ENCODE data around the gene PARP8.
"Not testable (repeated sequence)": the region's sequence is repeated elsewhere in the genome, so short reads cannot be mapped to it uniquely, and the experiment has no call there.

The PARP8 gene

GRCh38 chr5:50675385-50675784 lies 8.9 kb downstream of the PARP8 start:
- in situ Hi-C loops (cut with MboI; ENCODE audit: low sequenced_read_pairs), result no loop called here

- in situ Hi-C loops (cut with MboI; ENCODE audit: low sequenced_read_pairs), result not testable (repeated sequence)
Measured at GRCh38 chr5:50679554-50679953, 13.1 kb downstream of the PARP8 start.

GRCh38 chr5:50684721-50685120 lies 18.3 kb downstream of the PARP8 start:
- in situ Hi-C loops (cut with MboI; ENCODE audit: low sequenced_read_pairs), result no loop called here

DNA sequence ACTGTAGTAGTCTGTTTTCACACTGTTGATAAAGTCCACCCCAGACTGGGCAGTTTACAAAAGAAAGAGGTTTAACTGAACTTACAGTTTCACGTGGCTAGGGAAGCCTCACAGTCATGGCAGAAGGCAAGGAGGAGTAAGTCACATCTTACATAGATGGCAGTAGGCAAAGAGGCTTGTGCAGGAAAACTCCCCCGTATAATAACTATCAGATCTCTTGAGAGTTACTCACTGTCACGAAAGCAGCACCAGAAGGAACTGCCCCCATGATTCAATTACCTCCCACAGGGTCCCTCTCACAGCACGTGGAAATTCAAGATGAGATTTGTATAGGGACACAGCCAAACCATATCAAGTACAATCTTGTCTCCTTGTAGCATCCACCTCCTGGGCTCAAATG lies 21.1 kb downstream of the PARP8 start:
- in situ Hi-C loops (cut with MboI; ENCODE audit: low sequenced_read_pairs), result no loop called here

- in situ Hi-C loops (cut with MboI; ENCODE audit: low sequenced_read_pairs), result no loop called here
Measured at GRCh38 chr5:50691399-50692016, 25.1 kb downstream of the PARP8 start.

GRCh38 chr5:50694027-50694590 lies 27.7 kb downstream of the PARP8 start:
- in situ Hi-C loops (cut with MboI; ENCODE audit: low sequenced_read_pairs), result no loop called here

- in situ Hi-C loops (cut with MboI; ENCODE audit: low sequenced_read_pairs), result not testable (repeated sequence)
Measured at GRCh38 chr5:50694626-50695025, 28.2 kb downstream of the PARP8 start.

GRCh38 chr5:50697739-50698138 lies 31.3 kb downstream of the PARP8 start:
- in situ Hi-C loops (cut with MboI; ENCODE audit: low sequenced_read_pairs), result no loop called here

- in situ Hi-C loops (cut with MboI; ENCODE audit: low sequenced_read_pairs), result no loop called here
Measured at GRCh38 chr5:50699737-50700136, 33.3 kb downstream of the PARP8 start.

- in situ Hi-C loops (cut with MboI; ENCODE audit: low sequenced_read_pairs), result no loop called here
Measured at GRCh38 chr5:50700706-50701105, 34.3 kb downstream of the PARP8 start.

DNA sequence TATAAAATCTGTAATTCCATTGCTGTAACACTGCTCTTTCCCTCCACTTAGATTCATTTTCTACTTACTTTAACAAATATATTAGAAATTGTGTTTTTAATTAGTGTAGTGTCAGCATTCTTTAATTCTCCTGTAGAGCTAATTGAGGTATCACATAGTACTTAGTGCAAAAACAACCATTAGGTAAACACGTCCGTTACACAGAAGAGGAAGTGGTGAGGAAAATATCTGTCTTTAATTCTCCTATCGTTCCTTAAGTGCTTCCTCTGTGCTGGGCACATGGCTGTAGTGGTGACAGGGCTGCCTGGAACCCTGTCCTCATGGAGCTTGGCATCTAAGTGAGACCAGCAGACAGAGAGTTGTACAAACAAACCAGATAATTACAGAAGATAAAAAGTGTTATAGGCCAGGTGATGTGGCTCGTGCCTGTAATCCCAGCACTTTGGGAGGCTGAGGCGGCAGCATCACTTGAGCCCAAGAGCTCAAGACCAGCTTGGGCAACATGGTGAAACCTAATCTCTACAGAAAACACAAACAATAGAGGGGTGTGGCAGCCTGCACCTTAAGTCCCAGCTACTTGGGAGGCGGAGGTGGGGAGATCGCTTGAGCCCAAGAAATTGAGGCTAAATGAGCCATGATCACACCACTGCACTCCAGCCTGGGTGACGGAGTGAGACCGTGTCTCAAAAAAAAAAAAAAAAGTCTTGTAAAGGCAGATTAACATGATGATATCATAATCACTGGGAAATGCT lies 36.4 kb downstream of the PARP8 start:
- in situ Hi-C loops (cut with MboI; ENCODE audit: low sequenced_read_pairs), result no loop called here

DNA sequence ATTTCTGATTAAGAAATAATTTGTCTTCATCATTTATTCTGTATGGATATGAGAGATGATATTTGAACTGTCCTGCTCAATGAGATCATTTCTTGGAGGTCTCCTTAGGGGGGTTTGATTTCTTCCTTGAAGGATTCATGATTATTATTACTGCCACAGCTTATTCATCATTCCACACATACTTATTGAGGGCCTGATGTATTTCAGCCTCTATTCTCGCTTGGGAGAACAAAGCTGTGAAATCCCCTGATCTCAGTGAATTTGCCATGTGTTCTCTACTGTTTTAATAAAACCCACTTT lies 36.9 kb downstream of the PARP8 start:
- in situ Hi-C loops (cut with MboI; ENCODE audit: low sequenced_read_pairs), result no loop called here

DNA sequence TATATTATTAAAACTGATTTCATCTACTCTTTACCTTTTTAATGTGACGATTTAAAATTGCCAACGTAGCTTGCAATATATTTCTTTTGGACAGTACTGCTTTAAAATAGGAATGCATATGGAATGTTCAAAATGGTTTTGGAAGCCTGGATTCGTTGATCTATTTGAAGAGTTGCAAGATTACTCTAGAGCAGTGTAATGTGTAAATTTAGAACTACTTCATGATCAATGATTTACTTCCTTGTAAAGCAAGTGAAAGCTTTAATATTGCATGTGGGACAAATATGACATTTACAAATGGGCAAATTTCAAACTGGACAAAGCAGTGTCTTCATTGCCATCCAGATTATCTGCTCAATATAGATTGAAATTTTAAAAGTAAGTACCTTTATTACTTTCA lies 38.3 kb downstream of the PARP8 start:
- in situ Hi-C loops (cut with MboI; ENCODE audit: low sequenced_read_pairs), result no loop called here

DNA sequence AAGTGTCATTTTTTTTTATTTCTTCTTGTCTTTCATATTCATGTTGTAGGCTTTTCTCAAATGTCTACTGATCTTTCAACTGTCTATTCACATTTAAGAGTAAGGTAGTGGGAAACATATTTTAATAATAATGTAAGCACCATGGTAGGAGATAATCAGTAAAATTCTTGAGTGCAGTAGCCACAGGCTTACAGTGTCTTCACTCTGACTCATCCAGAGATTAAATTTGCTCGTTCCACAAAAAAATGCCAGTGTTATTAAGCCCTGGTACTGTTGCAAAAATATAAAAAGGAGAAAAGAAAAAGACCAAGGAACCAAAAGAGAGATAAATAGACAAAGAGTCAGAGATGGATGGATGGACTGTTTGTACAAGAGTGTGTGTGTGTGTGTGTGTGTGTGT lies 43.0 kb downstream of the PARP8 start:
- in situ Hi-C loops (cut with MboI; ENCODE audit: low sequenced_read_pairs), result no loop called here

GRCh38 chr5:50710838-50711237 lies 44.4 kb downstream of the PARP8 start:
- in situ Hi-C loops (cut with MboI; ENCODE audit: low sequenced_read_pairs), result no loop called here

DNA sequence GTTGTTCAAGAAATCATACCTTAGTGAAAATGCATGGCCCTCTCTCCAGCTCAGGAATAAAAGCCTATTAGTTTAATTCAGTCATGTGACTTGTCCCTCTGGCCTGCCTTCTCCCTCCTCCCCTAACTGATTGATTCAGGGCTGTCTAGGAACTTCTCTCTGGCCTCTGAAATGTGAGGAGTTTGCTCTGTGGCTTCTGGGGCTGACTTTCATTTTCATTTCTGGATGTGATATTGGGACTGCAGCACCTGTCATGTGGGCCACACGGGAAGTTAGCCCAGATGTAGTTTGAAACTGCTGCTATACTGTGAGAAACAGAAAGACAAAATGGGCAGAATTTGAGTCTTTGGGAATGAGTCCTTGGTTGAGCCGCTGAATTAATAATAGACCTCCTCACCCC lies 44.8 kb downstream of the PARP8 start:
- in situ Hi-C loops (cut with MboI; ENCODE audit: low sequenced_read_pairs), result no loop called here

- in situ Hi-C loops (cut with MboI; ENCODE audit: low sequenced_read_pairs), result no loop called here
Measured at GRCh38 chr5:50712479-50712878, 46.0 kb downstream of the PARP8 start.

- in situ Hi-C loops (cut with MboI; ENCODE audit: low sequenced_read_pairs), result no loop called here
Measured at GRCh38 chr5:50715001-50715400, 48.6 kb downstream of the PARP8 start.

- in situ Hi-C loops (cut with MboI; ENCODE audit: low sequenced_read_pairs), result no loop called here
Measured at GRCh38 chr5:50716134-50716533, 49.7 kb downstream of the PARP8 start.

DNA sequence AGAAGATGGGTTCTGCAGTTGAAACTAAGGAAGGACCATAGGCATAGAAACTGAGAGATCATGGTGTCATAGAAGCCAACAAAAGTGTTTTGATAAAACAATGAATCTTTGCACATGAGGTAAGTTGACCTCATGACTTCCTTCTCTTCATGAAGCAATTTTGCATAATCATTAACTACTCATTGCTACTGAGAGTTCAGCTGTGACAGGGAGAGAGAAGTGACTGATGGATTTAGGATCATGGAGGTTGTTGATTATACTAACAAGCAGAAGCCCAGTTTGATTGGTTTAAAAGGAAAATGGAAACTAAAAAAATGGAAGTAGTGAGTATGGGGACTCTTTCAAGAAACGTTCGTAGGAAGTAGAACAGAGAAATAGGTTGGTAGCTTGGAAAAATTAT lies 51.2 kb downstream of the PARP8 start:
- in situ Hi-C loops (cut with MboI; ENCODE audit: low sequenced_read_pairs), result no loop called here

GRCh38 chr5:50720061-50720710 lies 53.7 kb downstream of the PARP8 start:
- in situ Hi-C loops (cut with MboI; ENCODE audit: low sequenced_read_pairs), result no loop called here

DNA sequence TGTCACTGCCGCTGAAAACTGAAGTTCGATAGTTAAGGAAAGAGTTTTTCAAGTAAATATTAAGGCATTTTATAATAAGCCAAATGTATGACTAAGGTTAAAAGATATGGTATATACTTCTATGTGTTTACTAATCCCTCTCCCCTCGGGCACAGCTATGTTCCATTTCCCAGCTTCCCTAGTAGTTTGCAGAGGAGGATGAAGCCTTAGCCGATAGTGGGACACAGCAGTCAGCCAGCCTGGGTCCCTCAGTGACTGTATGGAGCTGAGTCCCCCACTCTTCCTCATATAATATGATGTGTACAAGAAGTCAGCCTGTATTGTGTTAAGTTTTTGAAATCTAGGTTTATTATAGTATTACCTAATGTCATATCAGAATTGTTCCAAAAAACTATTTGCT lies 55.8 kb downstream of the PARP8 start:
- in situ Hi-C loops (cut with MboI; ENCODE audit: low sequenced_read_pairs), result no loop called here

Data from HL-60/S4 treated with retinoic acid at 250 ng/mL for 4 days and 3 days (cell line).